ENCODE results near the gene SYDE1.

SYDE1 gene

GRCh38 chr19:15123031-15123890, 16.1 kb downstream of the SYDE1 start:
- DNase-seq = no peak
- TF ChIP-seq CTCF (IDR thresholded peaks at IDR 0.05; ENCODE audit: low read depth, low read length, missing control alignments) = no peak
- Histone ChIP-seq H3K36me3 (replicated peaks) (peaks cover 24% of the 10 kb centered on the region), H3K27ac (no peak overlapping the region), H3K4me3 (ENCODE audit: low read depth, low read length) (no peak overlapping the region), H3K27me3 (replicated peaks) (no peaks in the 10 kb centered on the region)
- in situ Hi-C loops (cut with HindIII; ENCODE audit: low pct_ligation_motif_present, low sequenced_read_pairs) = no loop called here

GRCh38 chr19:15123900-15124299, 16.7 kb downstream of the SYDE1 start:
- Histone ChIP-seq H3K4me3 (ENCODE audit: low read depth, low read length) (no peak overlapping the region), H3K27ac (no peak overlapping the region), H3K27me3 (replicated peaks) (no peaks in the 10 kb centered on the region), H3K36me3 (replicated peaks) (peaks cover 20% of the 10 kb centered on the region)
- in situ Hi-C loops (cut with HindIII; ENCODE audit: low pct_ligation_motif_present, low sequenced_read_pairs) = no loop called here
- no peak for TF ChIP-seq CTCF (IDR thresholded peaks at IDR 0.05; ENCODE audit: low read depth, low read length, missing control alignments)
- DNase-seq = no peak

- TF ChIP-seq CTCF (IDR thresholded peaks at IDR 0.05; ENCODE audit: low read depth, low read length, missing control alignments) = no peak
Measured at GRCh38 chr19:15124572-15125231, 17.5 kb downstream of the SYDE1 start.

GRCh38 chr19:15125232-15126067, 18.2 kb downstream of the SYDE1 start:
- H3K4me3 ChIP-seq (ENCODE audit: low read depth, low read length) = peak overlapping the region; percentile 86
- TF ChIP-seq CTCF (IDR thresholded peaks at IDR 0.05; ENCODE audit: low read depth, low read length, missing control alignments) = no peak

More at GRCh38 chr19:15124572-15125231, 17.5 kb downstream of the SYDE1 start:
- Histone ChIP-seq H3K27me3 (replicated peaks) (no peaks in the 10 kb centered on the region), H3K4me3 (ENCODE audit: low read depth, low read length) (peak overlapping the region; percentile 86), H3K36me3 (replicated peaks) (peaks cover 12% of the 10 kb centered on the region), H3K27ac (no peak overlapping the region)
- DNase-seq = no peak
- in situ Hi-C loops (cut with HindIII; ENCODE audit: low pct_ligation_motif_present, low sequenced_read_pairs) = no loop called here

GRCh38 chr19:15126131-15126910, 19.1 kb downstream of the SYDE1 start:
- DNase-seq = no peak
- H3K4me3 ChIP-seq (ENCODE audit: low read depth, low read length) = peak overlapping the region; percentile 32
- H3K27ac ChIP-seq = no peak overlapping the region
- in situ Hi-C loops (cut with HindIII; ENCODE audit: low pct_ligation_motif_present, low sequenced_read_pairs) = no loop called here
- TF ChIP-seq CTCF (IDR thresholded peaks at IDR 0.05; ENCODE audit: low read depth, low read length, missing control alignments) = no peak
- H3K36me3 ChIP-seq (replicated peaks) = peaks cover 4% of the 10 kb centered on the region
- no peaks in the 10 kb centered on the region for H3K27me3 ChIP-seq (replicated peaks)

More at GRCh38 chr19:15125232-15126067, 18.2 kb downstream of the SYDE1 start:
- DNase-seq = peak; percentile 98
- H3K27me3 ChIP-seq (replicated peaks) = no peaks in the 10 kb centered on the region
- H3K36me3 ChIP-seq (replicated peaks) = peaks cover 4% of the 10 kb centered on the region
- in situ Hi-C loops (cut with HindIII; ENCODE audit: low pct_ligation_motif_present, low sequenced_read_pairs) = no loop called here
- peak overlapping the region; percentile 40 for H3K27ac ChIP-seq

All from brain microvascular endothelial cell (primary cell).